SHP77 (cell line): ENCODE measurements around the gene LRMDA.
"Not testable (repeated sequence)": the region's sequence is repeated elsewhere in the genome, so short reads cannot be mapped to it uniquely, and the experiment has no call there.

ENCODE experiments used
- DNase-seq, 2 experiments: peaks; one replicate each; lab custom pipeline; 2025; lab: John Stamatoyannopoulos, UW

LRMDA gene

GRCh38 chr10:75740541-75740940 lies 309.1 kb downstream of the LRMDA start:
- DNase-seq = no peak

DNA sequence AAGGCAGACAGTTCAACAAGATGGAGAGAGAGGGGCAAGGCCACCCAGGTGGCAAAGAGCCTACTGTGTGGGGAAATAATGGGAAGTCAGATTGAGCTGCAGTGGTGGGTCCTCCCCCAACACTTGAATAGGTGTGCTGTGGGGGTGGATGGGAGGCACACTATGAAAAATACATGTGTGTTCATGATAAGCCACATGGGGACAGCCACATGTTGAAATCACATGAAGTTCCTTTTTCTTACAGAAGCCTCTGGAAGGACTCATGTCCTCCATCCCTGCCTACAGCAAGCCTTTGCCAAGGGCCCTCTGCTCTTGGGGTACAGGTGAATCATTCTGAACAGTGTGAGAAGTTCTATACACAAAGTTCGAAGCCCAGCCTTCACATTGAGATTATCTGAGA lies 310.9 kb downstream of the LRMDA start:
- no peak for DNase-seq

GRCh38 chr10:75743291-75743778 lies 311.9 kb downstream of the LRMDA start:
- peak in 1 of 2 experiments; percentile 36 for DNase-seq

DNA sequence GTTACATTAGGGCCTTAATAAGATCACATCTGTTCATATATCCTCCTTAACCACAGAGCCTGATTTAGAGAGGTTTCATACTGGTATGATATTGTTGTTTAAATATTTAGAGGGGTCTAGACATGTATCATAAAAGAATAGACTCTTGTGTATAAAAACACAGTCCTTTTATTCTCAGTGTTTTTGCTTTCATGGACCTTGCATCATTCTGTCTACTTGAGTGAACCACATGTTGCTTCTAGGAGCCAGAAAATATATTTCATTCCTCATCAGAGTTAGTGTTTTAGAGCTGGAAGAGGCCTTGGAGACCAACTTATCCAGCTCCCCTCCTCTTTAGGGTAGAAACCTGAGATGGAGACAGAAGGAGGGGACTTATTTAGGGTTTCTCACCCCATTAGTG lies 312.8 kb downstream of the LRMDA start:
- no peak for DNase-seq

DNA sequence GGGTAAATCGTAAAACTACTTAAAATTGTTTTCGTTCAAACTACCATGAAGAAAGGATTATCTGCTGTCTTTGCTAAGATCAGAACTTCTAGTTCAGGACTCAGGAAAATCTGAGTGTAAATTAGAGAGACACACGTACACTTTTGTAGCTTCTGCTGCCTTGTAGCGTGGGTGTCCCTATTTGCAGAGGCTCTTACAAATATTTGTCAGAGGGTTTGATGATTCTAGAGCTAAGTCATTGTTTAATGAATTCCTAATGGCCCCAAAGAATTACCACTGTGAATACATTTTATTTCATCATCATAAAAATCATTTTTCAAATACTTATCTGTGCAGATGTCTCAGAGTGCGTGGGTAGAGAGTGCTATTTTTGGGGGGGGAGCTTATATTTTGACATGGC lies 314.9 kb downstream of the LRMDA start:
- DNase-seq = no peak

- not testable (repeated sequence) for DNase-seq
Observed at GRCh38 chr10:75750093-75750875, 318.9 kb downstream of the LRMDA start.

DNA sequence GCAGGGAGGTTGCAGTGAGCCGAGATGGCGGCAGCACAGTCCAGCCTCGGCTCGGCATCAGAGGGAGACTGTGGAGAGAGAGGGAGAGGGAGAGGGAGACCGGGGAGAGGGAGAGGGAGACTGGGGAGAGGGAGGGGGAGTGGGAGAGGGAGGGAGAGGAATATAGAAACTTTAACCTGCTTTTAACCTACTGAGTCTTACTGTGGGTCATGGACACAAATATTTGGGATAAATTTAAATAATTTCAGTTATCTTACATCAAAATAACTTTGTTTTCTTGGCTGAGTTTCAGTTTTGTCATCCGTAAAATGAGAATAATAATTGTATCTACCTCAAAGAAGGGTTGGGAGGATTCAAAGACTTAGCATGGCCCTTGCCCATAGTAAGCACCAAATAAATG lies 319.8 kb downstream of the LRMDA start:
- no peak for DNase-seq

- no peak for DNase-seq
Observed at GRCh38 chr10:75753621-75754020, 322.2 kb downstream of the LRMDA start.

- DNase-seq = no peak
Observed at GRCh38 chr10:75754096-75754831, 322.8 kb downstream of the LRMDA start.

GRCh38 chr10:75755528-75755927 lies 324.1 kb downstream of the LRMDA start:
- no peak for DNase-seq

DNA sequence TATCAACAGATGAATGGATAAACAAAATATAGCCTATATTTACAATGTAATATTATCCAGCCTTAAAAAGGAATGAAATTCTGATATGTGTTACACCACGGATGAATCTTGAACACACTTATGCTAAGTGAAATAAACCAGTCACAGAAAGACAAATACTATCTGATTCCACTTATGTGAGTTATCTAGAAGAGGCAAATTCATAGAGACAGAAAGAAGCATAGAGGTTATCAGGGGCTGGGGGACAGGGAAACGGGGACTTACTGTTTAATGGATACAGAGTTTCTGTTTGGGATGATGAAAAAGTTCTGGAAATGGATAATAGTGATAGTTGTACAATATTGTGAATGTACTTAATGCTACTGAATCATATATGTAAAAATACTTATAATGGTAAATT lies 329.9 kb downstream of the LRMDA start:
- DNase-seq = no peak

- no peak for DNase-seq
Observed at GRCh38 chr10:75762431-75762802, 331.0 kb downstream of the LRMDA start.

- DNase-seq = no peak
Observed at GRCh38 chr10:75763652-75764051, 332.2 kb downstream of the LRMDA start.

GRCh38 chr10:75764974-75765788 lies 333.8 kb downstream of the LRMDA start:
- no peak for DNase-seq

- DNase-seq = no peak
Observed at GRCh38 chr10:75765789-75766096, 334.3 kb downstream of the LRMDA start.

DNA sequence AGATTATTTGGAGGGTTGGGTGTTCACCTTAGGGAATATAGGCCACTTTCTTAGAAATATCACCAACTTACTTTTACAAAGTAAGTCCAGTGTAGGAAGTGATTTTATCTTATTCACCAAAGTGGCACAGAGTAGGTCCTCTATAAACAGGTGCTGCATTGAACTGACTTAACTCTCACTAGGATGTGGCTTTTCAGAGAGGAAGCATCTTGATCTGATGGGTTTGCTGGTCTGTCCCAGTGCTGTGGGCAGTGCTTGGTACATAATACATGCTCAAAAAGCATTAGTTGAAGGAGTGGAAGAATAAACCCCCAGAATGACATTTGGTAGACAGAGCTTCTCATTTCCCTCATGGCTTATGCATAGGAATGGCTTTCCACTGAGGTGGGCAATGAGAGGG lies 334.7 kb downstream of the LRMDA start:
- DNase-seq = no peak

- DNase-seq = not testable (repeated sequence)
Observed at GRCh38 chr10:75766752-75767151, 335.3 kb downstream of the LRMDA start.

DNA sequence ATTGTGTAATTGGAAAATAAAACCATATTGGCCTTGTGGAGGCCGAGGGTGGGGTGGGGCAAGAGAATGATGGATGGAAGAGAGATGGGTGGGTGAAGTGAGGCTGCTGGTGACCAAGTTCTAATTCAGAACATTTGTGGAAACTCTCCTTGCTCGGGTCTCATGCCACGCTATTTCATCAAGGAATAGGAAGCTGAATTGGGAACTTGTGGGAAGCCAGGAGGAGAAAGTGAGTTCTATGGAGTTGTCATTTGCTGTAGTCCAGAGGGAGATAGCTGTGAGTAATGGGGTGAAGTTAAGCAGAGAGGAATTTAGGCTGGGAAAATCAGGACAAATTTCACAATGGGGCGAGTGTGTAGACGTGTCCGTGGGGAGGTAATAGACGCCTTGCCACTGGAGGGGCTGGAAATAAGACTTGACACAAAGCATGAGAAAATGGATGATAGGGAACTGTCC lies 339.2 kb downstream of the LRMDA start:
- no peak for DNase-seq

- no peak for DNase-seq
Observed at GRCh38 chr10:75771606-75772005, 340.2 kb downstream of the LRMDA start.

DNA sequence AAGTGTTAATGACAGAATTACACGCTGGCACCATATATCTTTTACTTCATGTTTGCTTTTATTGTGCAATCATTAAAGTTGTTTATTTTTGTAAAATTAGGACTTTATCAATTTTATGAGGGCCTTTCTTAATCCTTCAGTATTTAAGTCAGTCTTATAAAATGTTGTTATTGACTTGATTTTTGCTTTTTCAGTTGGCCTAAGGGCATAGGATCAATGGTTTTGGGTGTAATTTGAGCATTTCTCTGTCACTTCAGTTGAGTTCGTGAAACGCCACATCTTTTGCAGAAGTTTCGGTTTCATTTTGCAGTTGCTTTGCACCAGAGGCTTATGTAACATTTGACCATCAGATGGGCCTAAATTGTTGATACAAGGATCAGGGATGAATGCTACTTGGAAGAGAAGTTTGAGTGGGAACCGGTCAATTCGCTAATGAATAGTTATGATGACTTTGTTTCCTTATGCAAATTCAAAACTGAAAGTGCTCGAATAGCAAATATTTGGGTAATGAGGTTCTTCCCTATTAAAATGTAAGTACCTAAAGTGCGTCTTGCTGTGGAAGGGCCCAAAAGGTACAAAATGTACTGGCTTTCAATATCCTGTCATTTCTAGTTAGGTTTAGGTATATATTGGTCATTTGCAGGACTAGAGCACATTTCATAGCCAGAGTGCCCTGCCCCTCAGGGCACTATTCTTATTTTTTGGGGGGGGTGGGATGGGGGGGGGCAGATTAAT lies 340.9 kb downstream of the LRMDA start:
- DNase-seq = no peak

DNA sequence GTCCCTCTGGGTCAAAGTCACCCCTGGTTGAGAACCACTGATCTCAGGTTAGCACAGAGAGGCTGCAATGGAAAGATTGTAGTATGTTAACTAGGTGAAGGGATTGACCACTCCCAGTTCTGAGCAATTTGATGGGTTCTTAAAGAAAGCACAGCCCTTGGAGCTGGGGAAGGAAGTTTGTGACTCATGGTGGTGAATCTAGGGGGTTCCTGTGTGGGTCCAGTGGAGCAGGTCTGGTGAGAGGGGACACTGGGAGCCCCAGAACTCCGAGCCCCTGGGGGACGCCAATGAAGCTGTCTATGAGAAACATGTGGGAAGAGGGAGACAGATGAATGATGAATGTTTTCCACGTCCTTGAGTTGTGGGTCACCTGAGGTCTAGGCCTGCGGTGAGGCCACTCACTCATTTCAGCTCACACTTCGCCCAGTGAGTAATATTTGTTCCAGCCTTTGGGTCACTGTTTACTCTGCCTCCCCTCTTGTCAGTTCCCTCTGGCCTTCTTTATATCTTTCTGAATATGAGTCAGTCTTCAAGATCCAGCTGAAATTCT lies 341.9 kb downstream of the LRMDA start:
- no peak for DNase-seq
